ENCODE data around the gene CATSPERD. TPM values are rescaled to one million over a fixed set of nuclear protein-coding genes. Genes with fewer than 3 reads are reported as not detected.

The CATSPERD gene
- total and polyA plus RNA-seq, 9 donors = 0.67 to 4.5 TPM; not detected in 7

DNA sequence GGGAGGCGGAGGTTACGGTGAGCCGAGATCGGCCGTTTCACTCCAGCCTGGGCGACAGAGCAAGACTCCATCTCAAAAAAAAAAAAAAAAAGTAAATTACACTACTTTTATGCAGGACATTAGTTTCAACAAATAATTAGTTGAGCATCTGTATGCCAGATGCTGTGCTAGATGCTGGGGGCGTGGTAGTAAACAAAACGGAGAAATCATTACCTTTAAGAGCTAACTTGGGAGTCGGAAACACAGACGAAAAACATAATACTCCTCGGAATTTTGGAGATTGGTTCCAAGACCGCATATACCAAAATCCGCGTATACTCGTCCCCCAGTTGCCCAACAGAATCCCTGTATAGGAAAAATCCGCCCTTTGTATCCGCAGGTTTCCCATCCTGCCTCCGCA lies 71.8 kb downstream of the CATSPERD start:
- 88 to 93% (median 91%) methylated on average over 18 of the region's 18 CpGs for WGBS, 3 donors
- Histone ChIP-seq H3K4me1 (ENCODE audit: insufficient read depth) (no peaks in the 10 kb centered on the region), H3K36me3 (peaks cover 2% of the 10 kb centered on the region), H3K9me3 (no peaks in the 10 kb centered on the region), H3K27ac (no peak overlapping the region), H3K27me3 (no peaks in the 10 kb centered on the region), H3K4me3 (no peak overlapping the region)
- DNase-seq = no peak
- intact Hi-C loops (cut with DNase I) = no loop called here
- TF ChIP-seq EP300 (IDR thresholded peaks at IDR 0.05) (no peak), POLR2A (IDR thresholded peaks at IDR 0.05) (no peak), CTCF (IDR thresholded peaks at IDR 0.05) (no peak)

GRCh38 chr19:5793188-5793587 lies 72.8 kb downstream of the CATSPERD start:
- intact Hi-C loops (cut with DNase I) = no loop called here
- Histone ChIP-seq H3K27ac (no peak overlapping the region), H3K4me1 (ENCODE audit: insufficient read depth) (no peaks in the 10 kb centered on the region), H3K9me3 (no peaks in the 10 kb centered on the region), H3K4me3 (no peak overlapping the region), H3K36me3 (peaks cover 2% of the 10 kb centered on the region), H3K27me3 (no peaks in the 10 kb centered on the region)
- no peak for TF ChIP-seq POLR2A (IDR thresholded peaks at IDR 0.05)
- TF ChIP-seq EP300 (IDR thresholded peaks at IDR 0.05) = no peak
- no peak for TF ChIP-seq CTCF (IDR thresholded peaks at IDR 0.05)
- WGBS, 3 donors = 79 to 88% (median 86%) methylated on average over 3 of the region's 3 CpGs
- DNase-seq = no peak

- DNase-seq = no peak
Observed at GRCh38 chr19:5795382-5795919, 75.0 kb downstream of the CATSPERD start.

GRCh38 chr19:5798244-5798643 lies 77.8 kb downstream of the CATSPERD start:
- Histone ChIP-seq H3K36me3 (no peaks in the 10 kb centered on the region), H3K4me1 (ENCODE audit: insufficient read depth) (peaks cover 6% of the 10 kb centered on the region), H3K9me3 (no peaks in the 10 kb centered on the region), H3K27me3 (no peaks in the 10 kb centered on the region), H3K4me3 (no peak overlapping the region), H3K27ac (no peak overlapping the region)
- TF ChIP-seq POLR2A (IDR thresholded peaks at IDR 0.05) (no peak), EP300 (IDR thresholded peaks at IDR 0.05) (no peak), CTCF (IDR thresholded peaks at IDR 0.05) (no peak)
- WGBS, 3 donors = 90 to 91% (median 90%) methylated on average over 8 of the region's 8 CpGs
- no peak for DNase-seq
- intact Hi-C loops (cut with DNase I) = no loop called here

More at GRCh38 chr19:5795382-5795919, 75.0 kb downstream of the CATSPERD start:
- Histone ChIP-seq H3K27me3 (no peaks in the 10 kb centered on the region), H3K4me1 (ENCODE audit: insufficient read depth) (peaks cover 6% of the 10 kb centered on the region), H3K27ac (no peak overlapping the region), H3K36me3 (no peaks in the 10 kb centered on the region), H3K9me3 (no peaks in the 10 kb centered on the region), H3K4me3 (no peak overlapping the region)
- no peak for TF ChIP-seq POLR2A (IDR thresholded peaks at IDR 0.05)
- no peak for TF ChIP-seq CTCF (IDR thresholded peaks at IDR 0.05)
- no peak for TF ChIP-seq EP300 (IDR thresholded peaks at IDR 0.05)
- 81 to 82% (median 81%) methylated on average over 7 of the region's 7 CpGs for WGBS, 3 donors
- intact Hi-C loops (cut with DNase I) = no loop called here

All from ovary (tissue), 9 donors.